GM12878 (cell line): Measurements from ENCODE around the gene NUCB1. TPM values are rescaled to one million over a fixed set of nuclear protein-coding genes. Genes with fewer than 3 reads are reported as not detected.
A peak's percentile ranks its signal among the peaks of the same experiment; 100 is the strongest.

Experiments
- ATAC-seq: fragments of 200-7000 bp; cut with Tn5 transposase; 3 replicates; pipeline ENCODE4 v1.9.1; 2020; ENCODE audit warnings: mild to moderate bottlenecking, moderate library complexity
- BruUV-seq: library from RNA; stranded (reverse); fragments of 400-500 nt; replicated peaks from 2 replicates; lab custom pipeline; 2021; lab: Mats Ljungman, UMichigan
- CTCF ChIA-PET: fragments of 300-600 bp; sonication (Branson Sonifier 250); formaldehyde crosslinking; extraction: SDS; loops from one replicate; lab custom pipeline; 2021; ENCODE audit warnings: inconsistent platforms; lab: Yijun Ruan, JAX
- POLR2A ChIA-PET: fragments of 350-600 bp; formaldehyde crosslinking; extraction: SDS; loops from one replicate; lab custom pipeline; 2021; ENCODE audit warnings: inconsistent platforms; lab: Charles Lee
- RAD21 ChIA-PET: fragments of 300-600 bp; sonication (Branson Sonifier 250); formaldehyde crosslinking; loops from one replicate; lab custom pipeline; 2023; ENCODE audit warnings: antibody characterized with exemption; ENCODE audit not compliant: unreplicated experiment; lab: Charles Lee
- SMC1A ChIA-PET: fragments of 300-600 bp; sonication (Branson Sonifier 250); formaldehyde crosslinking; loops from one replicate; lab custom pipeline; 2023; ENCODE audit not compliant: unreplicated experiment, uncharacterized antibody; lab: Charles Lee
- DNase-seq: peaks from one replicate; pipeline ENCODE4 v3.0.0-alpha.2; 2011; ENCODE audit warnings: low read depth, low spot score
- FAIRE-seq: peaks from 3 replicates; lab custom pipeline; 2011; peaks lifted over from hg19 to GRCh38; lab: Jason Lieb, UNC
- H2AFZ ChIP-seq: 2 replicates; pipeline ENCODE4 v1.6.0; 2011; ENCODE audit warnings: low read depth, low read length, control low read depth; ENCODE audit not compliant: control insufficient read depth
- H3K27ac ChIP-seq: 2 replicates; pipeline ENCODE4 v1.5.1; 2011; ENCODE audit warnings: control low read depth; ENCODE audit not compliant: control insufficient read depth, insufficient read depth
- H3K27me3 ChIP-seq, 2 experiments: replicated peaks in 1 of 2; 2 replicates each; pipeline versions ENCODE4 v1.6.0 to v1.6.1; 2011; ENCODE audit warnings: low read length in 1 of 2; ENCODE audit not compliant: control insufficient read depth in 2 of 2, insufficient read depth in 2 of 2
- H3K36me3 ChIP-seq, 2 experiments: 2 replicates each; pipeline ENCODE4 v1.5.1; 2011; ENCODE audit warnings: low read length in 1 of 2; ENCODE audit not compliant: control insufficient read depth in 2 of 2, insufficient read depth in 2 of 2
- H3K4me1 ChIP-seq: 2 replicates; pipeline ENCODE4 v1.6.1; 2011; ENCODE audit warnings: mild to moderate bottlenecking, low read length, moderate library complexity, mixed read lengths; ENCODE audit not compliant: control insufficient read depth, insufficient read depth
- H3K4me2 ChIP-seq: 2 replicates; pipeline ENCODE4 v1.6.0; 2011; ENCODE audit warnings: control low read depth; ENCODE audit not compliant: control insufficient read depth, insufficient read depth
- H3K4me3 ChIP-seq: fragments of 200-600 bp; sonication (generic); 2 replicates; pipeline ENCODE4 v1.5.1; 2016
- H3K79me2 ChIP-seq: 2 replicates; pipeline ENCODE4 v1.6.0; 2011; ENCODE audit warnings: low read length; ENCODE audit not compliant: control insufficient read depth, insufficient read depth
- H3K9ac ChIP-seq: 2 replicates; pipeline ENCODE4 v1.8.0; 2011; ENCODE audit warnings: low read length, control low read depth, mixed read lengths; ENCODE audit not compliant: control insufficient read depth, insufficient read depth
- H3K9me3 ChIP-seq: replicated peaks from 3 replicates; pipeline ENCODE4 v1.5.1; 2011; ENCODE audit warnings: mild to moderate bottlenecking, low read length; ENCODE audit not compliant: control insufficient read depth, insufficient read depth
- H4K20me1 ChIP-seq: 2 replicates; pipeline ENCODE4 v1.6.0; 2011; ENCODE audit not compliant: control insufficient read depth, insufficient read depth
- ATF7 ChIP-seq: fragments of 450-650 bp; IDR thresholded peaks from 2 replicates; pipeline ENCODE4 v1.6.1; 2016; ENCODE audit warnings: low read depth, mild to moderate bottlenecking
- NR2F1 ChIP-seq: fragments of 450-650 bp; conservative IDR thresholded peaks from 2 replicates; pipeline ENCODE4 v1.6.1; 2017; ENCODE audit warnings: mild to moderate bottlenecking
- ZBTB11 ChIP-seq: fragments of 450-650 bp; formaldehyde crosslinking; IDR thresholded peaks from 2 replicates; pipeline ENCODE4 v1.5.0; 2022; ENCODE audit warnings: mild to moderate bottlenecking, missing genetic modification characterization
- WGBS: methylation state at CpG from one replicate; pipeline ENCODE4 v1.1.6; 2016; ENCODE audit warnings: low lambda C conversion rate; ENCODE audit not compliant: insufficient replicate concordance, insufficient coverage; ENCODE audit errors: missing lambda C conversion rate; 5-methylcytosine and 5-hydroxymethylcytosine counted together
- in situ Hi-C: fragments of 300-500 bp; cut with MboI; formaldehyde crosslinking; loops from 9 replicates; pipeline ENCODE4 v1.14.3; 2018; ENCODE audit warnings: mixed read lengths
- intact Hi-C: fragments of 100-400 bp; cut with micrococcal nuclease; formaldehyde crosslinking; loops from one replicate; pipeline ENCODE4 v1.14.2; 2022; ENCODE audit not compliant: unreplicated experiment
- polyA plus RNA-seq, 11 experiments: library from polyadenylated mRNA; depleted of rRNA in 4 of 11; unstranded in 6 of 11; stranded (reverse) in 5 of 11; fragments of >200 nt; fragmentation: Nextera tagmentation in 4 of 11; fragmentation: Illumina TruSeq in 1 of 11; extraction: Ambion mirVana in 4 of 11; extraction: Trizol in 1 of 11; gene quantifications; 1 replicate in 1 of 11; 2 replicates in 10 of 11; pipeline versions ENCODE4 v1.2.1 to v1.2.3, GENCODE V29; 2011 to 2016; ENCODE audit warnings: inconsistent platforms in 2 of 11, missing spikeins in 2 of 11, low read depth in 1 of 11
- total RNA-seq, 4 experiments: library from RNA; depleted of rRNA in 3 of 4; stranded (reverse); fragments of >200 nt in 3 of 4; fragmentation: Illumina TruSeq in 1 of 4; extraction: Trizol in 1 of 4; gene quantifications; 2 replicates each; pipeline versions ENCODE4 v1.2.1 to v1.2.3, GENCODE V29; 2013 to 2021

Gene NUCB1
- total and polyA plus RNA-seq, 10 of the 15 experiments (the other 5 are each of a cell fraction or from before 2014, with no cell fraction given): 1.8 to 112 (median 44.5) TPM

GRCh38 chr19:48938256-48938655 lies 38.1 kb downstream of the NUCB1 start:
- in situ Hi-C loops: no loop called here
- FAIRE-seq (no peak), ATAC-seq (no peak), DNase-seq (no peak)
- peaks cover 5% of the 10 kb centered on the region; the same call in 1 of the 2 replicates for H3K4me1 ChIP-seq
- RAD21 ChIA-PET: no interaction called here
- H3K9me3 ChIP-seq: no peaks in the 10 kb centered on the region; the same call in 2 of the 3 replicates
- H3K4me3 ChIP-seq: no peak overlapping the region
- 0 out of 2 replicates have a peak, but pooled peaks have one; percentile 30 for TF ChIP-seq ATF7
- TF ChIP-seq NR2F1: no peak
- TF ChIP-seq, all 136 proteins: peak for 1
- Histone ChIP-seq H3K79me2 (no peaks in the 10 kb centered on the region), H3K4me2 (no peak overlapping the region), H3K9ac (no peak overlapping the region), H3K27ac (no peak overlapping the region), H3K27me3 (0 out of 4 replicates have a peak, but pooled peaks cover 0 to under 1% of the 10 kb centered on the region in 2 experiments), H4K20me1 (no peaks in the 10 kb centered on the region), H3K36me3 (no peaks in the 10 kb centered on the region), H2AFZ (no peak overlapping the region)
- POLR2A ChIA-PET: interaction anchor here (0.6 kb wide), 2 partner anchors 16 to 68 kb away, joined by 3 read pairs; no protein-coding TSS in a partner anchor
- WGBS: 89% methylated on average over 7 of the region's 7 CpGs
- intact Hi-C loops: no loop called here
- SMC1A ChIA-PET: interaction anchor here (0.7 kb wide), 1 partner anchor 93 kb away, joined by 3 read pairs; no protein-coding TSS in a partner anchor
- no TSS peak for BruUV-seq
- CTCF ChIA-PET: no interaction called here

- no peak for TF ChIP-seq ZBTB11 (CRISPR knock-in tag)
- WGBS: 75% methylated on average over 5 of the region's 5 CpGs
- intact Hi-C loops: no loop called here
These were observed 40.8 kb downstream of the NUCB1 start for GRCh38 chr19:48940902-48941301.

More at GRCh38 chr19:48940902-48941301, 40.8 kb downstream of the NUCB1 start:
- Histone ChIP-seq H3K79me2 (no peaks in the 10 kb centered on the region), H3K36me3 (no peaks in the 10 kb centered on the region), H3K27ac (no peak overlapping the region), H3K27me3 (no peaks in the 10 kb centered on the region), H4K20me1 (no peaks in the 10 kb centered on the region), H3K9ac (no peak overlapping the region), H3K4me2 (no peak overlapping the region), H2AFZ (no peak overlapping the region), H3K9me3 (no peaks in the 10 kb centered on the region; the same call in 2 of the 3 replicates), H3K4me3 (no peak overlapping the region), H3K4me1 (no peaks in the 10 kb centered on the region)
- ChIA-PET RAD21 (interaction anchor here (0.6 kb wide), 1 partner anchor 67 kb away, joined by 4 read pairs; no protein-coding TSS in a partner anchor), CTCF (interaction anchor here (0.7 to 1.0 kb wide), 2 partner anchors 8 to 155 kb away, joined by 3 to 5 read pairs; no protein-coding TSS in a partner anchor), SMC1A (no interaction called here), POLR2A (interaction anchor here (0.6 kb wide), 1 partner anchor 50 kb away, joined by 3 read pairs; no protein-coding TSS in a partner anchor)
- DNase-seq: no peak
- in situ Hi-C loops: no loop called here
- no peak for ATAC-seq
- FAIRE-seq: no peak
- BruUV-seq: no TSS peak
